Activated CD4-positive, alpha-beta T cell treated with anti-CD3 and anti-CD28 coated beads, Interleukin-2, amount 10 ng/mL, durations not matched to agents 7 days and 5 days (primary cell): ENCODE measurements around the gene SLK. TPM values are rescaled to one million over a fixed set of nuclear protein-coding genes. Genes with fewer than 3 reads are reported as not detected.

Experiments used
- CTCF ChIA-PET: fragments of 350-600 bp; sonication (Branson Sonifier 250); formaldehyde crosslinking; loops from one replicate; lab custom pipeline; 2021; ENCODE audit warnings: antibody characterized with exemption; lab: Charles Lee
- POLR2A ChIA-PET: fragments of 350-600 bp; sonication (Branson Sonifier 250); formaldehyde crosslinking; loops from one replicate; lab custom pipeline; 2021; ENCODE audit warnings: antibody characterized with exemption; lab: Charles Lee
- DNase-seq: peaks from one replicate; pipeline ENCODE4 v3.0.0-alpha.2; 2020
- H3K27ac Mint-ChIP-seq: one replicate; pipeline ENCODE4 v1.8.0; 2021; ENCODE audit warnings: mild to moderate bottlenecking, moderate library complexity, mixed read lengths
- H3K27me3 Mint-ChIP-seq: one replicate; pipeline ENCODE4 v1.8.0; 2021; ENCODE audit warnings: mixed read lengths
- H3K36me3 Mint-ChIP-seq: one replicate; pipeline ENCODE4 v1.8.0; 2021; ENCODE audit warnings: low read depth, mixed read lengths
- H3K4me1 Mint-ChIP-seq: one replicate; pipeline ENCODE4 v1.8.0; 2021; ENCODE audit warnings: mixed read lengths
- H3K4me3 Mint-ChIP-seq: one replicate; pipeline ENCODE4 v1.8.0; 2021; ENCODE audit warnings: mild to moderate bottlenecking, moderate library complexity, mixed read lengths
- H3K9me3 Mint-ChIP-seq: one replicate; pipeline ENCODE4 v1.8.0; 2021; ENCODE audit warnings: mixed read lengths
- total RNA-seq, 2 experiments: library from RNA; stranded (reverse); gene quantifications; one replicate each; pipeline ENCODE4 v1.2.3, GENCODE V29; 2021

SLK gene
- total RNA-seq, 2 experiments from 2014 or later: 31.5 to 32.4 TPM

- CTCF ChIA-PET: interaction anchor here (0.5 kb wide), 1 partner anchor 205 kb away, joined by 4 read pairs; no protein-coding TSS in a partner anchor
- H3K27me3 Mint-ChIP-seq: no peaks in the 10 kb centered on the region
- POLR2A ChIA-PET: no interaction called here
- no peak for DNase-seq
- H3K27ac Mint-ChIP-seq: no peak overlapping the region
- no peaks in the 10 kb centered on the region for H3K9me3 Mint-ChIP-seq
- H3K36me3 Mint-ChIP-seq: no peaks in the 10 kb centered on the region
- peaks cover 3% of the 10 kb centered on the region for H3K4me1 Mint-ChIP-seq
- H3K4me3 Mint-ChIP-seq: no peak overlapping the region
These were observed 86.3 kb downstream of the SLK start for GRCh38 chr10:104053201-104053600.

GRCh38 chr10:104054430-104054829 lies 87.5 kb downstream of the SLK start:
- no peaks in the 10 kb centered on the region for H3K36me3 Mint-ChIP-seq
- DNase-seq: no peak
- H3K27ac Mint-ChIP-seq: no peak overlapping the region
- CTCF ChIA-PET: interaction anchor here (1.3 kb wide), 1 partner anchor 18 kb away, joined by 3 read pairs; no protein-coding TSS in a partner anchor
- no peaks in the 10 kb centered on the region for H3K27me3 Mint-ChIP-seq
- POLR2A ChIA-PET: no interaction called here
- no peaks in the 10 kb centered on the region for H3K9me3 Mint-ChIP-seq
- H3K4me1 Mint-ChIP-seq: peaks cover 3% of the 10 kb centered on the region
- H3K4me3 Mint-ChIP-seq: no peak overlapping the region

GRCh38 chr10:104056619-104057273 lies 89.8 kb downstream of the SLK start:
- no peaks in the 10 kb centered on the region for H3K27me3 Mint-ChIP-seq
- ChIA-PET CTCF (no interaction called here), POLR2A (no interaction called here)
- H3K4me3 Mint-ChIP-seq: no peak overlapping the region
- no peak for DNase-seq
- H3K9me3 Mint-ChIP-seq: no peaks in the 10 kb centered on the region
- no peak overlapping the region for H3K27ac Mint-ChIP-seq
- H3K36me3 Mint-ChIP-seq: no peaks in the 10 kb centered on the region
- no peaks in the 10 kb centered on the region for H3K4me1 Mint-ChIP-seq

GRCh38 chr10:104057717-104058116 lies 90.8 kb downstream of the SLK start:
- H3K4me1 Mint-ChIP-seq: no peaks in the 10 kb centered on the region
- no peaks in the 10 kb centered on the region for H3K27me3 Mint-ChIP-seq
- no peak for DNase-seq
- no peak overlapping the region for H3K27ac Mint-ChIP-seq
- ChIA-PET POLR2A (no interaction called here), CTCF (no interaction called here)
- no peaks in the 10 kb centered on the region for H3K9me3 Mint-ChIP-seq
- H3K4me3 Mint-ChIP-seq: no peak overlapping the region
- H3K36me3 Mint-ChIP-seq: no peaks in the 10 kb centered on the region

GRCh38 chr10:104059364-104059763 lies 92.4 kb downstream of the SLK start:
- H3K27me3 Mint-ChIP-seq: peaks cover 4% of the 10 kb centered on the region
- no peaks in the 10 kb centered on the region for H3K36me3 Mint-ChIP-seq
- H3K4me1 Mint-ChIP-seq: no peaks in the 10 kb centered on the region
- POLR2A ChIA-PET: no interaction called here
- H3K9me3 Mint-ChIP-seq: no peaks in the 10 kb centered on the region
- no peak for DNase-seq
- no peak overlapping the region for H3K4me3 Mint-ChIP-seq
- CTCF ChIA-PET: interaction anchor here (1.4 to 1.7 kb wide), 2 partner anchors 10 to 21 kb away, joined by 6 read pairs; no protein-coding TSS in a partner anchor
- no peak overlapping the region for H3K27ac Mint-ChIP-seq

- Mint-ChIP-seq H3K9me3 (no peaks in the 10 kb centered on the region), H3K4me1 (no peaks in the 10 kb centered on the region), H3K27me3 (peaks cover 4% of the 10 kb centered on the region), H3K4me3 (no peak overlapping the region), H3K36me3 (no peaks in the 10 kb centered on the region), H3K27ac (no peak overlapping the region)
- ChIA-PET CTCF (interaction anchor here (1.9 kb wide), 1 partner anchor 173 kb away, joined by 4 read pairs; no protein-coding TSS in a partner anchor), POLR2A (no interaction called here)
- DNase-seq: no peak
These were observed 94.3 kb downstream of the SLK start for GRCh38 chr10:104061196-104061595.

- Mint-ChIP-seq H3K27me3 (peaks cover 6% of the 10 kb centered on the region), H3K9me3 (no peaks in the 10 kb centered on the region), H3K36me3 (no peaks in the 10 kb centered on the region), H3K4me3 (no peak overlapping the region), H3K27ac (no peak overlapping the region), H3K4me1 (no peaks in the 10 kb centered on the region)
- POLR2A ChIA-PET: no interaction called here
- no peak for DNase-seq
- CTCF ChIA-PET: no interaction called here
These were observed 98.8 kb downstream of the SLK start for GRCh38 chr10:104065748-104066147.

- Mint-ChIP-seq H3K36me3 (no peaks in the 10 kb centered on the region), H3K9me3 (no peaks in the 10 kb centered on the region), H3K4me1 (no peaks in the 10 kb centered on the region), H3K4me3 (no peak overlapping the region), H3K27me3 (peaks cover 8% of the 10 kb centered on the region), H3K27ac (no peak overlapping the region)
- DNase-seq: no peak
- CTCF ChIA-PET: no interaction called here
- POLR2A ChIA-PET: no interaction called here
These were observed 100.0 kb downstream of the SLK start for GRCh38 chr10:104066945-104067344.

GRCh38 chr10:104067525-104067924 lies 100.6 kb downstream of the SLK start:
- ChIA-PET POLR2A (no interaction called here), CTCF (no interaction called here)
- Mint-ChIP-seq H3K9me3 (no peaks in the 10 kb centered on the region), H3K4me1 (no peaks in the 10 kb centered on the region), H3K36me3 (no peaks in the 10 kb centered on the region), H3K27ac (no peak overlapping the region), H3K4me3 (no peak overlapping the region), H3K27me3 (peaks cover 8% of the 10 kb centered on the region)
- DNase-seq: no peak

GRCh38 chr10:104069613-104070012 lies 102.7 kb downstream of the SLK start:
- DNase-seq: no peak
- Mint-ChIP-seq H3K36me3 (no peaks in the 10 kb centered on the region), H3K4me3 (no peak overlapping the region), H3K4me1 (no peaks in the 10 kb centered on the region), H3K9me3 (no peaks in the 10 kb centered on the region), H3K27me3 (peaks cover 4% of the 10 kb centered on the region), H3K27ac (no peak overlapping the region)
- ChIA-PET POLR2A (no interaction called here), CTCF (interaction anchor here (0.9 to 2.2 kb wide), 4 partner anchors 8 to 389 kb away, joined by 3 to 6 read pairs (median 4); no protein-coding TSS in a partner anchor)

- H3K9me3 Mint-ChIP-seq: no peaks in the 10 kb centered on the region
- POLR2A ChIA-PET: no interaction called here
- no peak overlapping the region for H3K4me3 Mint-ChIP-seq
- no peak overlapping the region for H3K27ac Mint-ChIP-seq
- DNase-seq: no peak
- CTCF ChIA-PET: interaction anchor here (1.6 to 2.2 kb wide), 2 partner anchors 9 kb away, joined by 5 to 7 read pairs; no protein-coding TSS in a partner anchor
- peaks cover 4% of the 10 kb centered on the region for H3K27me3 Mint-ChIP-seq
- no peaks in the 10 kb centered on the region for H3K4me1 Mint-ChIP-seq
- H3K36me3 Mint-ChIP-seq: no peaks in the 10 kb centered on the region
These were observed 105.8 kb downstream of the SLK start for GRCh38 chr10:104072786-104073185.

- Mint-ChIP-seq H3K27ac (no peak overlapping the region), H3K4me3 (no peak overlapping the region), H3K27me3 (peaks cover 4% of the 10 kb centered on the region), H3K36me3 (no peaks in the 10 kb centered on the region), H3K9me3 (no peaks in the 10 kb centered on the region), H3K4me1 (peaks cover 2% of the 10 kb centered on the region)
- POLR2A ChIA-PET: no interaction called here
- CTCF ChIA-PET: interaction anchor here (1.0 to 2.2 kb wide), 2 partner anchors 10 to 46 kb away, joined by 3 to 7 read pairs; no protein-coding TSS in a partner anchor
- no peak for DNase-seq
These were observed 107.6 kb downstream of the SLK start for GRCh38 chr10:104074505-104074904.

GRCh38 chr10:104076743-104077160 lies 109.8 kb downstream of the SLK start:
- ChIA-PET POLR2A (no interaction called here), CTCF (no interaction called here)
- H3K36me3 Mint-ChIP-seq: no peaks in the 10 kb centered on the region
- no peaks in the 10 kb centered on the region for H3K9me3 Mint-ChIP-seq
- no peak overlapping the region for H3K4me3 Mint-ChIP-seq
- no peak overlapping the region for H3K27ac Mint-ChIP-seq
- no peaks in the 10 kb centered on the region for H3K27me3 Mint-ChIP-seq
- DNase-seq: no peak
- H3K4me1 Mint-ChIP-seq: peaks cover 2% of the 10 kb centered on the region
